NCI-H1092 (cell line): ENCODE measurements around the gene ZNF99.
"Not testable (repeated sequence)": the region's sequence is repeated elsewhere in the genome, so short reads cannot be mapped to it uniquely, and the experiment has no call there.

Experiments used
- DNase-seq: peaks from one replicate; lab custom pipeline; 2025; lab: John Stamatoyannopoulos, UW

ZNF99 gene

GRCh38 chr19:22783651-22784410, at the start of gene ZNF99:
Gene ZNF99 (minus strand): TSS chr19:22784151. CDS start chr19:22784016, 135 bp downstream.
- DNase-seq, result no peak

DNA sequence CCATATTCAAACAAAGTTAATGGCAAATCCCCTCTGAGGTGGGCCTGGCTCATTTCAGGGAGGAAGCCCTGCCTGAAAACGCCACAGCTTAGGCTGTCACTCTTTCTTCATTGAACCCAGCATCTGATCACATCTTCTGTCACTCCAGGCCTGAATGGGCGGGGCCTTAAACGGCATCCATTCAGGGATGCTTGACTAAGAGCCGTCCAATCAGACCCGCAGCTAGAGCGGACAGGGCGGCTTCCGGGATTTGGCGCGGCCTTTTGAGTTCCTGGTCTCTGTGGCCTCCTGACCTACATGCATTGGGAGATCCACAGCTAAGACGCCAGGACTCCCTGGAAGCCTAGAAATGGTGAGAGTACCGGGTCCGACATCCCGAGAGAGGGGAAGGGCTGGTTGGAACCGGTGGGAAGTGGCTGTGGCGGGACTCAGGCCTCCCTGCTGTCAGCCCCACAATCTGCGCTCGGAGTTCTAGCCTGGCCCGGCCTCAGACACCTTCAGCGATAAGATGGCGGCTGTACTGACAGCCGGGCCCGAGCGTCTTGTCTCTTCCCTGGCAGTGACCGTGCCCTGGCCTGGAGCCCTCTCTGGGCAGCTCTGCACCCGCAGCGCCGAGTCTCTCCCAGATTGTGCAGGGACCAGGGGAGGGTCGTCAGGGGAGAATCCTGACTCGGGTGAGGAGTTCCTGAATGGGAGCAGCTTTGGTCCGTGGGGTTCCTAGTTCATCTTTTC, 48.2 kb upstream of the ZNF99 start, which contains the start of gene ZNF723:
ZNF723 (plus strand) TSS at position 261 of the 732 bp plus-strand sequence; CDS start at position 350, 89 bp downstream.
- DNase-seq, result no peak

DNA sequence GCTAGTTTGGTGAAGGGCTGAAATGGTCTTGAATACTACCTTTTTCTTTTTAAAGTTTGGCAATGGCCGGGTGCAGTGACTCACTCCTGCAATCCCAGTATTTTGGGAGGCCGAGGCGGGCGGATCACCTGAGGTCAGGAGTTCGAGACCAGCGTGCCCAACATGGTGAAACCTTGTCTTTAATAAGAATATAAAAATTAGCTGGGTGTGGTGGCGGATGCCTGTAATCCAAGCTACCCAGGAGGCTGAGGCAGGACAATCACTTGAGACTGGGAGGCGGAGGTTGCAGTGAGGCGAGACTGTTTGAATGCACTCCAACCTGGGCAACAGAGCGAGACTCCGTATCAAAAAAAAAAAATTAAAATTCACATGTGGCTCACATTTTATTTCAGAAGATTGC, 47.3 kb upstream of the ZNF99 start:
- DNase-seq, result no peak

DNA sequence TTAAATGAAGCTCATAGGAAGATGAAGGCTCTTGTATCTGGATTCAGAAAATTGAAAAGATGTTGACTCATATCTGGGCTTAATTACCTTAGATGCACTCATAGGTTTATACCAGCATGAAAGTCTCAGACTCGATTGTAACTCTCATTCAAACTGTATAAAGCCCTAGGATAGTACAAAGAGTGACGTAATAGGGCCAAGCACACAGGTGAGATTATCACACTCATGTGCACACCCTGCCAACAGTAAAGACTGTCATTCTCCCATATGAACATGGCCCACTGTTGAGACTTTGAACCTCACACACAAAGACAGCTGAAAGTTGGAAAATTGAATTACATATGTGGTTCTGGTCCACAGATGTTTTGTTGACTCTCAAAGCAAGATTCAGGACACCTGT, 30.2 kb upstream of the ZNF99 start:
- no peak for DNase-seq

DNA sequence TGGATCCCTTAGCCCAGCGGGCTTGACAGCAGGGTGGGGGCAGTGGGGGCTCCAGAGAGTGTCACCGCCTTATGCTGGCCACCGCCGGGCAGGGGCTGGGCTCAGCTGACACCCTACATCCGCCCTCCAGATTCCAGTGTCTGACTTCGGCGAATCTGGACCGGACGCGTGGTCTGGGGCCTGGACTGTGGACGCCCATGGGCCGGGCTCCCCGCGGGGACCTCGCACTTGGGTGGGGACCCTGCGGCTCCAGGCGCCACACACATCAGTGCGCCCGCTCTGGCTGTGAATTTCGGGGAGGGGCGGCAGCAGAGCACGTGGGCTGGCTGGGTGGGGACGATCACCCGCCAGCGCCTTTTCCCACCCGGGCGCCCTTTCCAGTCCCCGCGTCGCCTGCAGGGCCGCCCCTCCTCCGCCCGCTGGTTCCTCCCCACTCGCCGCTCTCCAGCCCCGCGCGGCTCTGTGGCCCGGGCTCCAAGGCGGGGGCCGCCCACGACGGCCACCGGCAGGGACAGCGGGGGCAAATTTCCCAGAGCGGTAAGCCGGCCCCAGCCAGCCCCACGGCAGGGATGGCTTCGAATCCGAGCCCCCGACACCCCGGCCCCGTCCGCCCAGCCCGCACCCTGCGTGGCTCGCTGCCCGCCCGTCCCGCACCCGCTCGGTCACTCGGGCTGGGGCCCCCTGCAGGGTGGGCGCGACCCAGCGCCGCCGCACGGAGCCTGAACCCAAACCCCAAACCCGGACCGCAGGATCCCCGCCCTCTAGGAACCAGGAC, 23.3 kb upstream of the ZNF99 start:
- DNase-seq, result no peak

DNA sequence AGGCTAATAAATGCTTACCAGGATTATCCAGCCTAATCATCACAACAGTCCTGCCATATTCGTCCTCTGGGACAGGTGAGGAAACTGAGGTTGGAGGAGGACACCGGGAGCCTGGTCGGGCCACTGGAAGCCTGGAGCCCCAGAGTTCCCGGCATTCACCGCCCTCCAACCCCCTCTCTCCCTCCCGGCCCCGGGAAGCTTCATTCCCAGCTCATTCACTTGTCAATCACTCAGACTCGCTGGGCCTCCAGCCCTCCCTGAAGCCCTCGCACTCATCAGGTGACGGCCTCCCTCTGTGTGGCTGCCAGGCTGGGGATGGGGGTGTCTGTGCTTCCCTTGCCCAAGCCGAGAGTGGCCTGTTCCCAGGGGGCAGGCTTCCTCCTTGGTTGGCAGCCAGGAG, 22.5 kb upstream of the ZNF99 start:
- DNase-seq, result no peak

DNA sequence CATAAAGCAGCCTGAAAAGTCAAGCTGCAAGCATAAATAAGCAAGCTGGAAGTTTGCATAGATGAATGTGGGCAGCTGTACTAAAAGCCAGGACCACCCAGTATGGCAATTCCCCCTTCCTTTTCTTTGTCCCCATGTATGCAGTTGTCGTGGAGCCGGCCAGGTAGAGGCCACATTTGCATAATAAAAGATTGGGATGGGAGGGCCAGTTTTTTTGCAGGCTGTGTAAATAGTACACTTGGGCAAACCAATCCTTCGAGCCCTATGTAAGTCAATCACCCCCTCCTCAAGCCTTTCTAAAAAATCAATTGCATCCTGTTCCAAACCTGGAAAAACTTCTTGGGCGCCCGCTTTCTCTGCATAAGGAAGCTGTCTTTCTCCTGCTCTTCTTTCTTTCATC, 13.1 kb upstream of the ZNF99 start:
- DNase-seq, result no peak

- DNase-seq, result not testable (repeated sequence)
Observed at GRCh38 chr19:22792863-22793262, 8.9 kb upstream of the ZNF99 start.

- no peak for DNase-seq
Observed at GRCh38 chr19:22735911-22736645, 47.9 kb downstream of the ZNF99 start.

DNA sequence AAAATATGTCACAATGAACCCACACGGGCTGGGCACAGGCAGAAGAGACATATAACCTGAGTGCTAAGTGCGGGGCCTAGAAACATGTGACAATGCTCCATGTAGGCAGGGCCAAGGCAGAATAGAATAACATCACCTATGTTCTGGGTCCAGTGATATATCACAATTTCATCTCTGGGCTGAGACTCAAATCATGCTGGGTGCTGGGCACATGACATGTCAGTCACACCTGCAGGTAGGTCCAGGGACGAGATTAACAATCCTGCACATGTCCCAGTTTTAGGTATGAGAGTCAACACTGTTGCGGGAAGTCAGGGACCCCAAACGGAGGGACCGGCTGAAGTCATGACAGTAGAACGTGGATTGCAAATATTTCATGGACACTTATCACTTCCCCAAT, 50.3 kb downstream of the ZNF99 start:
- DNase-seq, result no peak

DNA sequence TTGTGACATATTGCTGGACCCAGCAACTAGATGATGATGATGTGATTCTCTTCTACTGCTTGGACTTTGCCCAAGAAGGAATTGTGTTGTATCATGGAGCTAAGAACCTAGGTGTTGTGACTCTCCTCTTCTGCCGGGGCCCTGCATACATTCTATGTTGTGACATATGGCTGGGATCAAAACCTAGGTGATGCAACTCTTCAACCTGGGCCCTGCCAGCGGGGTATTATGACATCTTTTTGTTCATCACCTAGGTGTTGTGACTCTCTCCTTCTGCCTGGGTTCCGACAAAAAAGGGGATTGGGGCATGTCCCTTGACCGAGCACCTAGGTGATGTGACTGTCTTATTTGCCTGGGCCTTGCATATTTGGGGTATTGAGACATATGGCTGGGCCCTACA, 55.7 kb downstream of the ZNF99 start:
- not testable (repeated sequence) for DNase-seq

GRCh38 chr19:22721533-22721932, 62.4 kb downstream of the ZNF99 start:
- not testable (repeated sequence) for DNase-seq

DNA sequence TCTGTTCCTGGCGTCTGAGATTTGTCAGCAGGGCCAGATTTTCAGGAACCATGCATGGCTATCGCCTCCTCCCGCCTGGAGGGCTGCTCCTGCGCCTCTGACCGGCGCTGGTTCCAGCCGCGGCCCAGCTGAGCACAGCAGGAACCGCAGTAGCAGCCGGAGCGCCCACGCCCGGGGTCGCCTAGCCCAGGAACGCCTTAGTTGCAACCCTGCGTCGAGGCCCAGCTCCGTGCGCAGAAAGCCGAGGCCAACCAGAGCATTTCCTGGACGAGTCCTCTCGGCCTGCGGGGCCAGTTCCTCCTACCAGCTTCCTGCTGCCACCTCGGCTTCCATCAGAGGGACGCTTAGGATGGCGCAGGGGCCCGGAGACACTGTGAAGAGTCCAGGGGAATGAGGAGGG, 75.0 kb downstream of the ZNF99 start:
- DNase-seq, result no peak

- not testable (repeated sequence) for DNase-seq
Observed at GRCh38 chr19:22703096-22703495, 80.9 kb downstream of the ZNF99 start.

- DNase-seq, result not testable (repeated sequence)
Observed at GRCh38 chr19:22702661-22703060, 81.3 kb downstream of the ZNF99 start.
